T-helper 1 cell treated with Interleukin-12 subunit alpha and Interleukin-12 subunit beta and Interleukin-4 antibody, amounts not matched to agents 30 μg/mL and 1 μg/mL, for 36 hours (primary cell): ENCODE measurements around the gene SLC2A13.

ENCODE experiments used
- H3K27ac Mint-ChIP-seq: one replicate; pipeline ENCODE4 v1.8.0; 2021; ENCODE audit warnings: mild to moderate bottlenecking, mixed read lengths
- H3K27me3 Mint-ChIP-seq: one replicate; pipeline ENCODE4 v1.8.0; 2021; ENCODE audit warnings: low read depth, mixed read lengths
- H3K36me3 Mint-ChIP-seq: one replicate; pipeline ENCODE4 v1.8.0; 2021; ENCODE audit warnings: low read depth, mixed read lengths
- H3K4me1 Mint-ChIP-seq: one replicate; pipeline ENCODE4 v1.8.0; 2021; ENCODE audit warnings: low read depth, mixed read lengths
- H3K4me3 Mint-ChIP-seq: one replicate; pipeline ENCODE4 v1.8.0; 2021; ENCODE audit warnings: mild to moderate bottlenecking, moderate library complexity, mixed read lengths
- H3K9me3 Mint-ChIP-seq: one replicate; pipeline ENCODE4 v1.8.0; 2021; ENCODE audit warnings: mixed read lengths

The SLC2A13 gene

DNA sequence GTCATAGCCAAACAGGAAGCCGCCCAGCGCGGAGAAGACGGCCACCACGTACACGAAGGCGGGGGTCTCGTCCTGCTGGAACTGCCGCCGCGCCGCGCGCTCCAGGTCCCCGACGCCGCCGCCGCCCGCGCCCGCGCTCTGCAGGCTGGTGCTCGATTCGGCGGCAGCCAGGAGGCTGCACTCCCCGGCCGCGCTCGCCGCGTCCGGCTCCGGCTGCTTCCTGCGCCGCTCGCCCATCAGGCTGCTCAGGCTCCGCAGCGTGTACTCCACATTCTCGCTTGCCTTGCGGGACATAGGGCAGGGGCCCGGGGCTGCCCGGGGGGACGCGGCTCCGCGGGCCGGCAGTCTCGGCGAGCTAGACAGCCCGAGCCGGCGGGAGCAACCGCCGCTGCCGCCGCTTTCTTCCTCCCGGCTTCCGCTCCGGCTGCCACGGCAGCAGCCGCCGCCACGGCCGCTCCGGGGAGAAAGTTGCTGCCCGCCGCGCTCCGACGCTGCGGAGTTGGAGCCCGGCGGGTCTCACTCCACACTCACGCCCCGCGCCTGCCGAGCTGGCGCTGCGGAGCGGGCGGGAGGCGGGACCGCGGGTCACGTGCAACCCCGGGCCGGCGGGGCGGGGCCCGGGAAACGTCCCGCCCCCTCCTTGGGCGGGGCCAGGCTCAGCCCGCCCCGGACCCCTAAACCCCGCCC, at the start of gene SLC2A13:
Gene SLC2A13 (minus strand): TSS at position 567 of the 687 bp plus-strand sequence. CDS start 273 bp downstream, at position 294.
- Mint-ChIP-seq H3K4me3 (peak within 1 kb of the TSS; percentile 82), H3K9me3 (no peaks in the 10 kb centered on the region), H3K27me3 (peaks cover 51% of the 10 kb centered on the region), H3K4me1 (peaks cover 20% of the 10 kb centered on the region), H3K27ac (peak within 1 kb of the TSS; percentile 28), H3K36me3 (no peaks in the 10 kb centered on the region)

- no peak overlapping the region for H3K4me3 Mint-ChIP-seq
- H3K36me3 Mint-ChIP-seq: no peaks in the 10 kb centered on the region
- H3K4me1 Mint-ChIP-seq: no peaks in the 10 kb centered on the region
- no peaks in the 10 kb centered on the region for H3K9me3 Mint-ChIP-seq
- H3K27me3 Mint-ChIP-seq: peaks cover 33% of the 10 kb centered on the region
- no peak overlapping the region for H3K27ac Mint-ChIP-seq
These were observed 48.5 kb upstream of the SLC2A13 start for GRCh38 chr12:40154381-40154780.

DNA sequence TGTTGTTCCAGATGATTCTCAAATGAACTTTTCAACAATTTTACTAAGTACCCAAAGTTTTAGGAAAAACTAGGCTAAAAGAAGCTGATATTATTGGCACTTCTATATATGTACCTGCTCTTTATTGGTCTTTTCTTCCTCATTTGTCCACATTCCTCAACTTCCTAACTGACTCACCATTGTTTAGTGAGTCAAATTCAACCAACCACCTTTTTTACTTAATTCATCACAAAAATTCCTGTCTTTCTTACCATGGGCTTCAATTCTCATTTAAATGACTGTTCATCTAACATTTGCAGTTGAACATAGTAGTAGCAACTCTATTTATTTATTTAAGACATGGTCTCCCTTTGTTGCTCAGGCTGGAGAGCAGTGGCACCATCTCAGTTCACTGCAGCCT, 47.6 kb upstream of the SLC2A13 start:
- no peak overlapping the region for H3K27ac Mint-ChIP-seq
- H3K4me1 Mint-ChIP-seq: no peaks in the 10 kb centered on the region
- H3K9me3 Mint-ChIP-seq: no peaks in the 10 kb centered on the region
- H3K4me3 Mint-ChIP-seq: no peak overlapping the region
- H3K27me3 Mint-ChIP-seq: peaks cover 30% of the 10 kb centered on the region
- no peaks in the 10 kb centered on the region for H3K36me3 Mint-ChIP-seq

GRCh38 chr12:40152783-40153383, 47.0 kb upstream of the SLC2A13 start:
- H3K9me3 Mint-ChIP-seq: no peaks in the 10 kb centered on the region
- H3K4me3 Mint-ChIP-seq: no peak overlapping the region
- no peak overlapping the region for H3K27ac Mint-ChIP-seq
- peaks cover 30% of the 10 kb centered on the region for H3K27me3 Mint-ChIP-seq
- no peaks in the 10 kb centered on the region for H3K4me1 Mint-ChIP-seq
- H3K36me3 Mint-ChIP-seq: no peaks in the 10 kb centered on the region

GRCh38 chr12:40149673-40150260, 43.9 kb upstream of the SLC2A13 start:
- Mint-ChIP-seq H3K27me3 (peaks cover 20% of the 10 kb centered on the region), H3K4me3 (no peak overlapping the region), H3K9me3 (no peaks in the 10 kb centered on the region), H3K27ac (no peak overlapping the region), H3K4me1 (no peaks in the 10 kb centered on the region), H3K36me3 (no peaks in the 10 kb centered on the region)

DNA sequence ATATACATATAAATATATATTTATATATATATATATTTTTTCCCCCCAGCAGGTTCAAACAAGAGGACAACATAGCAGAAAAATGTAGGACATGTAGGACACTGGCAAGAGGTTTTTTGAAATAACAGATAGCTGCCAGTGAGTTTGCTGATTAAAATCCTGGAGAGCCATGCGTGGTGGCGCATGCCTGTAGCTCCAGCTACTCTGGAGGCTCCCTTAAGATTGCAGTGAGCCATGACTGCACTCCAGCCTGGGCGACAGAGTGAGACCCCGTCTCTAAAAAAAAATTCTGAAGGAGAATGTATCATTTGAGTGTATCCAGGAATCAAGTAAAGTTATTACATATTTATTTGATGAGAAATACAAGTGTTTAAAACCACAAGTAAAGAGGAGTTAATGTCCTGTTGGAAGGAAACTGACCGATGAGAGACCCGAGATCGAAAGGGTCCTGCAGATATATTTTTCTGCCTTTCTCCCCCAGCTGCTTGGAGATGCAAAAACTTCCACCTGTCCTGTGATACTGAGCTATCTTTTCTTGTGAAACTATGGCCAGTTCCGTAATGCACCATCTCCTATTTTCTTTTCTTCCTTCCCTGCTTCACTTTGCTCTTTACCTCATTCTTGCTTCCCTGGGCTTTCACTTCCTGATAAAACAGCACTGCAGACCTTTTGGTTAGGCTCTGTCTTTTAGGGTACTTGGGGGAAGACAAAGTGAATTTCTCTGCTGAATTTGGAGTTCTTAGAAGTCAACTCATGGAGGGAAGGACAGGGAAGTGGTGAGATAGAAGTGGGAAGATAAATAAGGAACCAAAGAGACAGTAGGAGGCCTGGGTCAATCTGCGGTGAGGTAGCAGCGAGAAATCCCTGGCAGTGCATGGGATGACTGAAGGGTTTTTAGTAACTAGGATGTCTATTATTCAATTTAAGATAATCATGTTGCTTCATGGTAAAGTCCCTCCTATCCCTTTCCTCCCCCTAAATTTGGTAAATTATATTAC, 41.2 kb upstream of the SLC2A13 start:
- Mint-ChIP-seq H3K4me3 (no peak overlapping the region), H3K27me3 (peaks cover 20% of the 10 kb centered on the region), H3K27ac (no peak overlapping the region), H3K4me1 (no peaks in the 10 kb centered on the region), H3K36me3 (no peaks in the 10 kb centered on the region), H3K9me3 (no peaks in the 10 kb centered on the region)

DNA sequence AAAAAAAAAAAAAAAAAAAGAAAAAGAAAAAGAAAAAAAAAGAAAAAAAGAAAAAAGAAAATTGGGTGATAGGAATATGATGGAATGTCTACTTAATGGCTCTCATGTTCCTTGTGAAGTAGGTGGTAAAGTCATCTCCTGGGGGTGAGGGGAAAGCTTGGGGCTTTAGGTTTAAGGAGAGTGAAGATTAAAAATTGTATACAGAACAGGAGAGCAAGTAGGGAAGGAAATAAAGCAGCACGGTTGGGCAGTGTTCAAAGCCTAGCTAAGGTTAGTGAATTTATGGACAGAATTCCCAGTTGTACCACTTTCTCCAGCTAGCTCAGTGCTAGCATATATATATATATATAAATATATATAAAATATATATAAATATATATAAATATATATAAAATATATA, 40.0 kb upstream of the SLC2A13 start:
- H3K27me3 Mint-ChIP-seq: peaks cover 21% of the 10 kb centered on the region
- no peaks in the 10 kb centered on the region for H3K9me3 Mint-ChIP-seq
- no peaks in the 10 kb centered on the region for H3K4me1 Mint-ChIP-seq
- H3K27ac Mint-ChIP-seq: no peak overlapping the region
- no peak overlapping the region for H3K4me3 Mint-ChIP-seq
- no peaks in the 10 kb centered on the region for H3K36me3 Mint-ChIP-seq

DNA sequence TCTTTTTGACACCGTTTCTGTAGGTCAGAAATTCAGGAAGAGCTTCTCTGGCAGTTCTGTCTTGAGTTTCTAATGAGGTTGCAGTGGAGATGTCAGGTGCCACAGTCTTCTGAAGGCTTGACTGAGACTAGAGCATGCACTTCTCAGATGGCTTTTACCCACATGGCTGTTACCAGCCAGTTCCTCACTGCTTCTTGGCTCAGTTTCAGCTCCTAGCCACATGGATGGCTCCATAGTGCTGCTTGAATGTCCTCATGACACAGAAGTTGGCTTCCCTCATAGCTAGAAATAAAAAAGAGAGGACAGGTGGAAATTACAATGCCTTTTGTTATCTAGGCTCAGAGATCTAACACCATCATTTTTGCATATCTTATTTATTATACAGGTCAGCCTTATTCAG, 38.1 kb upstream of the SLC2A13 start:
- no peaks in the 10 kb centered on the region for H3K36me3 Mint-ChIP-seq
- no peak overlapping the region for H3K4me3 Mint-ChIP-seq
- peaks cover 14% of the 10 kb centered on the region for H3K27me3 Mint-ChIP-seq
- no peak overlapping the region for H3K27ac Mint-ChIP-seq
- no peaks in the 10 kb centered on the region for H3K9me3 Mint-ChIP-seq
- H3K4me1 Mint-ChIP-seq: no peaks in the 10 kb centered on the region

DNA sequence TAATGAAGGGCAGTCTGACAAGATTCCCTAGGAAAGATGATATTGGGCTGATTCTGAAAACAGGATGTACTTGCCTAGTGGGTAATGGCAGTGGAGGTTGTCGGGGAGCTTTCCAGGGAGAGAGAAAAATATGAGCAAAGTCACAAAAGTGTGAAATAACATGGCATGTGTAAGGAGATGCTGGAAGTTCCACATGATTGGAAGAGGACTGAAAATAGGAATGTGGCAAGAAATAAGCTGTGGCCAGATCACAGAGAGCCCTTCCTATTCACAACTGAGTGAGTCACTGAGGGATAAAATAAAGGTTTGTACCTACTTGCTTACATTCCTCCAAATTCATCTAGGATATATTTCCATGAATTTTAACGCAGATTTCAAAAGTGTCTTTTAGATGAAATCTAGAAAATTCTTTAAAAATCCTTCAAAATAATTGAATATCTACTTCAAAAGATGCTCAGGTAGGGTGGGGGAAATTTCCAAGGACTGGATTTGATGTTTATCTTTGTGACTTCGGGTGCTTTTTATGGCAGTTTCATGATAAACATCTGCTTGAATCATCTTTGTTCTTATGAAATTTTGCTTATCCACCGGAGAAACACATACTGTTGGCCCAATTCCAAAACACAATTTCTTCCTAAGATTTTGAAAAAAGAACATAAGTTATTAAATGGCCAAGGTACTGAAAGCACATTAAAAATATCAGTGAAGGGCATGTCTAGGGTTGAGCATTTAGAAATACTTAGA, 36.3 kb upstream of the SLC2A13 start:
- Mint-ChIP-seq H3K27me3 (peaks cover 17% of the 10 kb centered on the region), H3K4me1 (peaks cover 5% of the 10 kb centered on the region), H3K27ac (no peak overlapping the region), H3K4me3 (no peak overlapping the region), H3K9me3 (no peaks in the 10 kb centered on the region), H3K36me3 (no peaks in the 10 kb centered on the region)

GRCh38 chr12:40138526-40138925, 32.6 kb upstream of the SLC2A13 start:
- Mint-ChIP-seq H3K27me3 (peaks cover 11% of the 10 kb centered on the region), H3K36me3 (no peaks in the 10 kb centered on the region), H3K4me3 (no peak overlapping the region), H3K27ac (no peak overlapping the region), H3K9me3 (no peaks in the 10 kb centered on the region), H3K4me1 (peaks cover 8% of the 10 kb centered on the region)

- no peaks in the 10 kb centered on the region for H3K9me3 Mint-ChIP-seq
- peaks cover 8% of the 10 kb centered on the region for H3K4me1 Mint-ChIP-seq
- H3K4me3 Mint-ChIP-seq: no peak overlapping the region
- H3K27ac Mint-ChIP-seq: no peak overlapping the region
- H3K36me3 Mint-ChIP-seq: no peaks in the 10 kb centered on the region
- H3K27me3 Mint-ChIP-seq: peaks cover 12% of the 10 kb centered on the region
These were observed 31.4 kb upstream of the SLC2A13 start for GRCh38 chr12:40137252-40137651.

DNA sequence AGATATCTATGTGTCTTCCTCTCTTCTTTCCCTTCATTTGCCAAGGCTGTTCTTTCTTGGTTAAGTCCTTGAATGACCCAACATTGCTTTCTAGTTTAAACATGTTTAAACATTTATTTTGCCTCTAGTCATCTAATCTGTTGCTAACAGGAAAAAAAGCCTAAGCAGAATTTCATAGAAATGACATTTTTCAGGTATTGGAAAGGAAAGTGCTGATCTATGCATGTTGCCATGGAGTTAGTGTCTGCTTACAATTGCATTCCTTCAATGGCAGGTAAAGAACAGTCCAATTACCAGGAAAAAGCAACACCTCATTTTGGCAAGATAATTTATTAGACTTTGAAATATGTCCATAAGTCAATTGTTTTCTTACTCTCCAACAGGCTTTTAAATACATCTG, 21.5 kb upstream of the SLC2A13 start:
- Mint-ChIP-seq H3K27ac (no peak overlapping the region), H3K9me3 (no peaks in the 10 kb centered on the region), H3K4me3 (no peak overlapping the region), H3K36me3 (no peaks in the 10 kb centered on the region), H3K4me1 (no peaks in the 10 kb centered on the region), H3K27me3 (peaks cover 30% of the 10 kb centered on the region)

GRCh38 chr12:40123496-40123895, 17.6 kb upstream of the SLC2A13 start:
- no peak overlapping the region for H3K27ac Mint-ChIP-seq
- no peaks in the 10 kb centered on the region for H3K9me3 Mint-ChIP-seq
- H3K36me3 Mint-ChIP-seq: no peaks in the 10 kb centered on the region
- no peaks in the 10 kb centered on the region for H3K4me1 Mint-ChIP-seq
- peaks cover 43% of the 10 kb centered on the region for H3K27me3 Mint-ChIP-seq
- H3K4me3 Mint-ChIP-seq: no peak overlapping the region

GRCh38 chr12:40122842-40123241, 17.0 kb upstream of the SLC2A13 start:
- H3K4me1 Mint-ChIP-seq: no peaks in the 10 kb centered on the region
- H3K27ac Mint-ChIP-seq: no peak overlapping the region
- peaks cover 40% of the 10 kb centered on the region for H3K27me3 Mint-ChIP-seq
- no peaks in the 10 kb centered on the region for H3K9me3 Mint-ChIP-seq
- H3K4me3 Mint-ChIP-seq: no peak overlapping the region
- no peaks in the 10 kb centered on the region for H3K36me3 Mint-ChIP-seq
